T-helper 2 cell treated with Interferon-gamma antibody and Interleukin-4, amounts not matched to agents 100 ng/mL and 5 ng/mL, for 36 hours (primary cell): Measurements from ENCODE around the gene BSCL2. TPM values are rescaled to one million over a fixed set of nuclear protein-coding genes. Genes with fewer than 3 reads are reported as not detected.

ENCODE experiments used
- intact Hi-C: fragments of 100-400 bp; cut with micrococcal nuclease; formaldehyde crosslinking; loops from one replicate; pipeline ENCODE4 v1.15.1; 2023
- total RNA-seq: library from RNA; stranded (reverse); gene quantifications from 2 replicates; pipeline ENCODE4 v1.2.3, GENCODE V29; 2022

BSCL2 gene
- total RNA-seq, 1 donor from 2014 or later = 28.4 TPM

DNA sequence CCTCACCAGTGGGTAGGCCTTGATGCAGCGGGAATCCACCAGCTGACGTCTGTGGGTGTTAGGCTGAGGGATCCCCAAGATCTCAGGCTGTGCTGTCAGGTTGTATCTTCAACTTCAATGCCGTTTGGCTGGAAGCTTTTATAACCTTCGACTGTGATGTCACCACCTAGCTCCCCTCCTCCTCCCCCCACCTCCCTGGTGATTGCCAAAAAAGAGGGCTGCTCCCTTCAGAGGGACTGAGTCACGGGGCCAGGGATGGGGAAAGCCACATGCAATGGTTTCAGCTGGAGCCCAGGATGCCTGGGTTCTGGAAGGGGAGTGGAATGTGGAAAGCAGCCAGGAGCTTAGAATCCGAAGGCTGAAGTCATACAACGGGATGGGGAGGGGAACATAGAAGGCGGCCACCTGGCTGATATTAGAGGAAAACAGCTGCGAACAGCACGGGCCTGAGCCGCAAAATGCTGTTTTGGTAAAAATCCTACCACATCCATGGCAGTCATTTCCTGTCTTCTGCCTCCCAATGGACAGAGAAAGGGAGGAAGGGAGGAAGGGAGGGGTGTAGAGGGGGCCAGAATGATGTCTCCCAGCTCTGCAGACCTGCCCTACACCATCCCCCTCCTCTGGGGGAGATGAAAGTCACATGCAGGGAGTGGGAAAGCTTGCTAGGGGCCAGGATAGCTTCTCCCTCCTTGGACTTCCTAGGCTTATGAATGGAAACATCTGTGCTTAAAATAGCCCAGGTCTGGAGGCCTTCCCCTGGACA, 17.6 kb downstream of the BSCL2 start, which contains the start of gene LRRN4CL:
Gene LRRN4CL (minus strand): TSS at position 110 of the 763 bp plus-strand sequence. CDS start 1,022 bp downstream, outside the sequence.
- intact Hi-C loops = no loop called here

DNA sequence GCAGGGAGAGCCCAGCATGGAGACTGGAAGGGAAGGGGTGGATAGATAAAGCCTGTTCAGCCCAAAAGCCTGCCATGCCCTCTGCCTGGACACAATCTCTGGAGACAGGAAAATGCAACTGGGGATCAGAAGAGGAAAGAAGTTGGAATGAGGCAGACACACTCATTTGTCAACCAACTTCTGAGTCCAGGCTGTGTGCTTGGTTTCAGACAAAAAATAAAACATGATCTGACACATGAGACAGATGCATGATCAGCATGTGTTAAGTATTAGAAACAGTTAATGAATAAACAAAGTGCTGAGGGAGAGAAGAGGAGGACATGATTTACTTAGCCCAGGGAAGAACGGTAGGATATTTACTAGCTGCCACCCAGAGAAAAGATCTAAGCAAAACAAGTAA, 18.7 kb downstream of the BSCL2 start:
- intact Hi-C loops = no loop called here

DNA sequence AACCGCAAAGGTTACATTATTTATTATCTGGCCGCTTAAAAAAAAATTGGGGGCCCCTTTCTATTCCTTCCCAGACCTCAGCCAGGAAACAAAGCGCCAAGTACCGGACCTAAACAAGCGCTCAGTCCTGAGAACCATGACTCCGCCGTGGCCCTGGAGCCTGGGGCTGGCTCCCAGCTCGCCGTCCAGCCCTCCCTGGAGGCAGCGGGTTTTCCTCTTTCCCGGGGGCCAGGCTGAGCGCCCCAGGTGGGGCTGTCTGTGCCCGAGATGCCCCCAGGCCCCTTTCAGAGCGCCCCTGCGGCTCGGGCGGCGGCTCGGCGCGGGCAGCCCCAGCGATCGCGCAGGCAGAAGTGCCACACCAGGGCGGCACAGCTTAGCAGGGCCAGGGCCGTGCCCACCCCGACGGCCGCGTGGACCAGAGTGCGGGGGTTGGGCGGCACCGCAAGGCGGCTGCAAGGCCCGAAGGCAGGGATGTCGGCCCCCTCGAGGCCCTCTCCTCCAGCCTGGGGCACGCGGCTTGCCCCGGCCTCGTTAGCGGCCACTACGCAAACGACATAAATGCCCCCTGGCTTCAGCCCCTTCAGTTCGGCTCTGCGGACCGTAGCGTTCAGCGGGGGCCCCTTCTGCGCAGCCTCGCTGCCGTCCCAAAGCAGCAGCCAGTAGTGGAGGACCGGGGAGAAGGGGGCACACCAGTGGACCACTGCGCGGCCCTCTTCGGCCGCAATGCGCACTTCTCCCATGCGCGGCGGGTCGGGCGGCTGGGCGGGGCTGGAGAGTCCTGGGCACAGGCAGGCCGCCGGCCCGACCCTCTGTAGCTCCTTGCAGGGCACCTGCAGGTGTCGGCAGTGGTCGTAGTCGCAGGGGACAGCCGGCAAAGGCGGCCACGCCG, 19.5 kb downstream of the BSCL2 start:
- intact Hi-C loops = no loop called here

GRCh38 chr11:62682518-62682917, 24.7 kb downstream of the BSCL2 start:
- intact Hi-C loops = no loop called here

GRCh38 chr11:62680825-62681240, 26.4 kb downstream of the BSCL2 start:
- intact Hi-C loops = loop anchor here (1.0 kb wide), 1 partner anchor 13 kb away; no protein-coding TSS in a partner anchor

DNA sequence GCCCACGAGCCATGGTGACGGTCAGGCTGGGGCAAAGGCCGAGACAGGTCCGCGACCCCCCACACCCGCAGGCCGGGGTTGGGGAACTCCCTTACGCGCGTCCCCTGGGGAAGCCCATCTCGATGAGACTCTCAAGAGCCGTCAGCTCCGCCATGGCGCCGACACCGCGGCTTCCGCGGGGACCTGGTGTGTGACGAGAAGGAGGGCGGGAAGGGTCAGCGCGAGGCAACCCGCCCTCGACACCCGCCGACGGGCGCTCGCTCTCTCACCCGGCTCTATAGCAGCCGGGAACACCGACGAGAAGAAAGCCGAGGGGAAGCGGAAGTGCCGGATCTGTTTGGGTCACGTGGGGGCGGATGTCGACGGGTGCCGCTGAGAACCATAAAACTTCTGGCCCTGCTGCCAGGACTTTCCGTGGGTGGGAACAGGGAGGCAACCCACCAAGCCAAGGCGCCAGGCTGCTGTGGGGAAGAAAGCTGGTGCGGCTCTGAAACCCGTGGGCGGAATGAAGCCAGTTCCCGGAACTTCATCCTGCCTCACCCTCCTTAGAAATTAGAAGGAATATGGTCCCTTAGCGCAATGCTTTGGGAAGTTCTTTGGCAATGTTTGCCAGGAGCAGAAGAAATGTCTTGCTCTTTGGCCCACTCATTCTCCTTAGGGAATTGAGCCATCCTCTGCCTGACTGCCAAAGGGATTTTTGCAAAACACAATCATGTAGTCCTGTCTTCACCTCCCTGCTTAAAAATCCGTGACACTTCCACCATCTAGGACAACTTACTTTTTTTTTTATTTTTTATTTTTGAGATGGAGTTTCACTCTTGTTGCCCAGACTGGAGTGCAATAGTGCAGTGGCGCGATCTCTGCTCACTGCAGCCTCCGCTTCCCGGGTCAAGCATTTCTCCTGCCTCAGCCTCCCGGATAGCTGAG, 28.2 kb downstream of the BSCL2 start, which contains the start of gene UBXN1:
Gene UBXN1 (minus strand): TSS at position 304 of the 927 bp plus-strand sequence. CDS start 150 bp downstream, at position 154.
- intact Hi-C loops = loop anchor here (1.0 to 10.0 kb wide), 4 partner anchors 8 to 254 kb away; partner anchors contain the start of genes C11orf98, CSKMT, INTS5 and UQCC3

GRCh38 chr11:62678433-62678769, 28.8 kb downstream of the BSCL2 start:
- intact Hi-C loops = loop anchor here (2.0 to 10.0 kb wide), 3 partner anchors 14 to 254 kb away; partner anchors contain the start of genes C11orf98, CSKMT and INTS5

GRCh38 chr11:62677714-62678113, 29.5 kb downstream of the BSCL2 start:
- intact Hi-C loops = loop anchor here (2.0 to 10.0 kb wide), 3 partner anchors 13 to 253 kb away; partner anchors contain the start of genes C11orf98, CSKMT and INTS5

- intact Hi-C loops = loop anchor here (10.0 kb wide), 1 partner anchor 252 kb away; no protein-coding TSS in a partner anchor
Observed at GRCh38 chr11:62677156-62677555, 30.1 kb downstream of the BSCL2 start.

DNA sequence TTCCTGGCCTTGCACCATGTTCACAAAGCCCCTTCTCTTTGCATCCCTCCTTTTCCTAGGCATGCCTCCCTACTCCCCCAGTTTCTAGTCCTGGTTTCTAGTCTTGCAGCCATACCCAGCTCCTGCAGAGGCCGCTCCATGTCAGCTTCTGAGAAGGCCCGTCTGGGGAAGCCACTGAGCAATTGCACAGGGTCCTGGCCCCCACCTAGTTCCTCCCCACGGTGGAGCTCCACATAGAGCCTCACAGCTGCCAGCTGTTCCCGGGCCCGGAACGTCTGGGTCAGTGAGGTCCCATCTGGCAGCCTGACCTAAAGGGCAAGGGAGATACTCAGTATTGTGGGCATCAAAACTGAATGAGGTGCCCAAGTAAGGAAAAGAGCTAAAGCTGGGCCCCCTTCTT, 30.5 kb downstream of the BSCL2 start:
- intact Hi-C loops = loop anchor here (10.0 kb wide), 1 partner anchor 252 kb away; no protein-coding TSS in a partner anchor

- intact Hi-C loops = loop anchor here (10.0 kb wide), 1 partner anchor 251 kb away; no protein-coding TSS in a partner anchor
Observed at GRCh38 chr11:62675415-62675814, 31.8 kb downstream of the BSCL2 start.

DNA sequence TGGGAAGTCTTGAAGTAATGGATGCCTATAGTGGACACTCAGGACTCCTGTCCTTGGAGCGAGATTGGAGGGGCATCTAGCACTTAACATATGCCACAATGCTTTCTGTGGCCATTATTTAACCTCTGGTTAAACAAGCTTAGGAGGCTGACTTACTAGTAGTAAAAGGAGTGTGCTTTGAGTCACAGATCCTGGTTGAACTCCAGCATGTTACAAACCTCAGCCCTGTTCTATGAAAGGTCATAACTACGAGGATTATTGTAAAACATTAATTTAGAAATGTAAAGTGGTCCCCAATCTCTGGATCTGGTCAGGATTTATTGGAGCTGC, 34.1 kb downstream of the BSCL2 start:
- intact Hi-C loops = loop anchor here (5.0 to 10.0 kb wide), 2 partner anchors 34 to 248 kb away; partner anchors contain the start of genes BSCL2 and GNG3

DNA sequence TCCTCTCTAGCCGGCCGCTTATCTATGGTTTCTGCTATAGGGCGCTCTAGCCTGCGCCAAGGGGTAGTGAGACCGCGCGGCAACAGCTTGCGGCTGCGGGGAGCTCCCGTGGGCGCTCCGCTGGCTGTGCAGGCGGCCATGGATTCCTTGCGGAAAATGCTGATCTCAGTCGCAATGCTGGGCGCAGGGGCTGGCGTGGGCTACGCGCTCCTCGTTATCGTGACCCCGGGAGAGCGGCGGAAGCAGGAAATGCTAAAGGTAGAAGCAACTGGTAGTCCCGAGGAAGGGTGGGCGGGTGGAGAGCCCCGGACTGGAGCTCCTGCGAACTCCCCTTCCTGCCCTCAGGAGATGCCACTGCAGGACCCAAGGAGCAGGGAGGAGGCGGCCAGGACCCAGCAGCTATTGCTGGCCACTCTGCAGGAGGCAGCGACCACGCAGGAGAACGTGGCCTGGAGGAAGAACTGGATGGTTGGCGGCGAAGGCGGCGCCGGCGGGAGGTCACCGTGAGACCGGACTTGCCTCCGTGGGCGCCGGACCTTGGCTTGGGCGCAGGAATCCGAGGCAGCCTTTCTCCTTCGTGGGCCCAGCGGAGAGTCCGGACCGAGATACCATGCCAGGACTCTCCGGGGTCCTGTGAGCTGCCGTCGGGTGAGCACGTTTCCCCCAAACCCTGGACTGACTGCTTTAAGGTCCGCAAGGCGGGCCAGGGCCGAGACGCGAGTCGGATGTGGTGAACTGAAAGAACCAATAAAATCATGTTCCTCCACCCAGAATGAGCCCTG, 35.4 kb downstream of the BSCL2 start, which contains the start of the genes LBHD1 and UQCC3:
Gene LBHD1 (minus strand): TSS at position 660 of the 782 bp plus-strand sequence. CDS start 2,236 bp downstream, outside the sequence.
Gene UQCC3 (plus strand): TSS at position 66 of the 782 bp plus-strand sequence. CDS start 73 bp downstream, at position 139.
- intact Hi-C loops = loop anchor here (1.0 to 10.0 kb wide), 4 partner anchors 8 to 247 kb away; partner anchors contain the start of genes BSCL2, GNG3, INTS5 and UBXN1

- intact Hi-C loops = loop anchor here (1.0 to 10.0 kb wide), 4 partner anchors 8 to 246 kb away; partner anchors contain the start of genes BSCL2, GNG3, INTS5 and UBXN1
Observed at GRCh38 chr11:62671236-62671607, 36.0 kb downstream of the BSCL2 start.

GRCh38 chr11:62669420-62670161, 37.6 kb downstream of the BSCL2 start:
- intact Hi-C loops = loop anchor here (2.0 to 10.0 kb wide), 3 partner anchors 17 to 245 kb away; partner anchors contain the start of genes BSCL2, GNG3 and INTS5

GRCh38 chr11:62667460-62667859, 39.8 kb downstream of the BSCL2 start:
- intact Hi-C loops = no loop called here

GRCh38 chr11:62666259-62666926, 40.8 kb downstream of the BSCL2 start:
- intact Hi-C loops = no loop called here
